Right atrium auricular region (tissue), 2 donors: ENCODE results near the gene PSAPL1. TPM values are rescaled to one million over a fixed set of nuclear protein-coding genes. Genes with fewer than 3 reads are reported as not detected.

Experiments used
- DNase-seq: peaks from one replicate; pipeline ENCODE4 v3.0.0-alpha.2; 2019; ENCODE audit warnings: low spot score
- H3K27ac ChIP-seq, 2 donors: fragments of 200-600 bp; sonication (generic); 1 replicate in 1 of 2; 2 replicates in 1 of 2; pipeline ENCODE4 v1.5.1; 2016 to 2019
- H3K27me3 ChIP-seq, 2 donors: fragments of 200-600 bp; sonication (generic); one replicate each; pipeline versions ENCODE4 v1.5.1 to v1.6.0; 2017 to 2019
- H3K36me3 ChIP-seq: fragments of 200-600 bp; sonication (generic); one replicate; pipeline ENCODE4 v1.5.1; 2016
- H3K4me1 ChIP-seq, 2 donors: fragments of 200-600 bp; sonication (generic); one replicate each; pipeline versions ENCODE4 v1.5.1 to v1.6.0; 2017 to 2019
- H3K4me3 ChIP-seq, 2 donors: fragments of 200-600 bp; sonication (generic); 1 replicate in 1 of 2; 2 replicates in 1 of 2; pipeline ENCODE4 v1.5.1; 2017 to 2019; ENCODE audit warnings: mild to moderate bottlenecking in 1 of 2, moderate library complexity in 1 of 2
- H3K9me3 ChIP-seq, 2 donors: fragments of 200-600 bp; sonication (generic); one replicate each; pipeline ENCODE4 v1.5.1; 2019
- CTCF ChIP-seq, 2 donors: fragments of 200-600 bp; sonication (generic); IDR thresholded peaks; one replicate each; pipeline ENCODE4 v1.5.1; 2019; ENCODE audit warnings: antibody characterized with exemption in 2 of 2
- total RNA-seq, 2 donors: library from RNA; depleted of rRNA; stranded (reverse); fragments of >200 nt; gene quantifications; one replicate each; pipeline ENCODE4 v1.1.0, GENCODE V29; 2016

The PSAPL1 gene
- total RNA-seq, 2 donors from 2014 or later = 0.12 TPM; not detected in 1

GRCh38 chr4:7399440-7400234 lies 35.1 kb downstream of the PSAPL1 start:
- H3K36me3 ChIP-seq = no peaks in the 10 kb centered on the region
- no peak overlapping the region for H3K27ac ChIP-seq
- no peak for TF ChIP-seq CTCF (IDR thresholded peaks at IDR 0.05)
- H3K4me3 ChIP-seq = no peak overlapping the region
- H3K9me3 ChIP-seq = peaks cover 0 to 4% of the 10 kb centered on the region in 2 donors
- DNase-seq = peak; percentile 21
- no peaks in the 10 kb centered on the region for H3K27me3 ChIP-seq
- H3K4me1 ChIP-seq = peaks cover 0 to 5% of the 10 kb centered on the region in 2 donors

- Histone ChIP-seq H3K36me3 (no peaks in the 10 kb centered on the region), H3K27me3 (no peaks in the 10 kb centered on the region), H3K9me3 (no peaks in the 10 kb centered on the region), H3K4me3 (no peak overlapping the region), H3K27ac (no peak overlapping the region), H3K4me1 (peaks cover 0 to 5% of the 10 kb centered on the region in 2 donors)
- peak; percentile 28 for DNase-seq
- no peak for TF ChIP-seq CTCF (IDR thresholded peaks at IDR 0.05)
Measured at GRCh38 chr4:7398788-7399439, 35.8 kb downstream of the PSAPL1 start.

GRCh38 chr4:7398104-7398423 lies 36.7 kb downstream of the PSAPL1 start:
- Histone ChIP-seq H3K27ac (no peak overlapping the region), H3K4me1 (peaks cover 0 to 5% of the 10 kb centered on the region in 2 donors), H3K4me3 (no peak overlapping the region), H3K27me3 (no peaks in the 10 kb centered on the region), H3K36me3 (no peaks in the 10 kb centered on the region), H3K9me3 (no peaks in the 10 kb centered on the region)
- DNase-seq = peak; percentile 58
- TF ChIP-seq CTCF (IDR thresholded peaks at IDR 0.05) = no peak

- no peaks in the 10 kb centered on the region for H3K36me3 ChIP-seq
- DNase-seq = peak; percentile 42
- H3K4me1 ChIP-seq = peaks cover 0 to 5% of the 10 kb centered on the region in 2 donors
- no peak overlapping the region for H3K4me3 ChIP-seq
- TF ChIP-seq CTCF (IDR thresholded peaks at IDR 0.05) = no peak
- H3K27ac ChIP-seq = no peak overlapping the region
- H3K27me3 ChIP-seq = no peaks in the 10 kb centered on the region
- no peaks in the 10 kb centered on the region for H3K9me3 ChIP-seq
Measured at GRCh38 chr4:7397206-7398103, 37.3 kb downstream of the PSAPL1 start.

- Histone ChIP-seq H3K27ac (no peak overlapping the region), H3K27me3 (no peaks in the 10 kb centered on the region)
Measured at GRCh38 chr4:7396186-7396910, 38.4 kb downstream of the PSAPL1 start.

More at GRCh38 chr4:7396186-7396910, 38.4 kb downstream of the PSAPL1 start:
- no peak overlapping the region for H3K4me3 ChIP-seq
- peaks cover 0 to 5% of the 10 kb centered on the region in 2 donors for H3K4me1 ChIP-seq
- no peaks in the 10 kb centered on the region for H3K36me3 ChIP-seq
- peak; percentile 13 for DNase-seq
- no peak for TF ChIP-seq CTCF (IDR thresholded peaks at IDR 0.05)
- H3K9me3 ChIP-seq = no peaks in the 10 kb centered on the region
